H1 (cell line): ENCODE measurements around the gene IFITM2. TPM values are rescaled to one million over a fixed set of nuclear protein-coding genes. Genes with fewer than 3 reads are reported as not detected.

Experiments
- CTCF ChIA-PET: fragments of 300-600 bp; sonication (Branson Sonifier 250); formaldehyde crosslinking; loops from one replicate; lab custom pipeline; 2021; ENCODE audit not compliant: partially characterized antibody; lab: Charles Lee
- POLR2A ChIA-PET: fragments of 300-600 bp; sonication (Branson Sonifier 250); formaldehyde crosslinking; loops from one replicate; lab custom pipeline; 2021; ENCODE audit warnings: inconsistent platforms; ENCODE audit not compliant: partially characterized antibody; lab: Charles Lee
- DNase-seq, 2 experiments: peaks; one replicate each; pipeline versions ENCODE4 v3.0.0 to v3.0.0-alpha.2; 2010 to 2022; ENCODE audit warnings: low spot score in 2 of 2, low read depth in 1 of 2, mixed read lengths in 1 of 2
- FAIRE-seq: peaks from 2 replicates; lab custom pipeline; 2011; peaks lifted over from hg19 to GRCh38; lab: Jason Lieb, UNC
- H2AFZ ChIP-seq: 2 replicates; pipeline ENCODE4 v1.8.1; 2012; ENCODE audit warnings: low read length, inconsistent platforms
- H2AK5ac ChIP-seq: 2 replicates; pipeline ENCODE4 v1.6.1; 2013; ENCODE audit warnings: low read depth, low read length
- H2BK120ac ChIP-seq: replicated peaks from 2 replicates; pipeline ENCODE3; 2013; ENCODE audit warnings: low read depth, low read length, inconsistent platforms
- H2BK12ac ChIP-seq: 2 replicates; pipeline ENCODE4 v1.6.1; 2013; ENCODE audit warnings: low read depth, low read length
- H2BK15ac ChIP-seq: 2 replicates; pipeline ENCODE4 v1.6.1; 2013; ENCODE audit warnings: low read length
- H2BK20ac ChIP-seq: 2 replicates; pipeline ENCODE4 v1.6.1; 2013; ENCODE audit warnings: low read length
- H2BK5ac ChIP-seq: 2 replicates; pipeline ENCODE4 v1.6.1; 2013; ENCODE audit warnings: low read depth, low read length
- H3K14ac ChIP-seq: 2 replicates; pipeline ENCODE4 v1.6.1; 2013; ENCODE audit warnings: inconsistent platforms; ENCODE audit not compliant: insufficient read length
- H3K18ac ChIP-seq: 2 replicates; pipeline ENCODE4 v1.6.1; 2013; ENCODE audit warnings: low read length; ENCODE audit errors: extremely low read depth
- H3K23ac ChIP-seq: 2 replicates; pipeline ENCODE4 v1.6.1; 2013; ENCODE audit warnings: inconsistent platforms; ENCODE audit not compliant: insufficient read length
- H3K23me2 ChIP-seq: 2 replicates; pipeline ENCODE4 v1.6.1; 2013; ENCODE audit warnings: low read depth, low read length
- H3K27ac ChIP-seq: 2 replicates; pipeline ENCODE4 v1.6.1; 2011; ENCODE audit warnings: low read depth, low read length, inconsistent platforms
- H3K27me3 ChIP-seq, 4 experiments: replicated peaks in 1 of 4; 1 replicate in 1 of 4; 2 replicates in 3 of 4; pipeline versions ENCODE4 v1.6.1 to v1.8.1; 2011 to 2013; ENCODE audit warnings: low read length in 3 of 4, mild to moderate bottlenecking in 3 of 4, inconsistent platforms in 2 of 4, mixed read lengths in 2 of 4, moderate library complexity in 1 of 4; ENCODE audit not compliant: control insufficient read depth in 3 of 4, insufficient read depth in 3 of 4; ENCODE audit errors: extremely low read depth in 1 of 4
- H3K36me3 ChIP-seq, 4 experiments: 2 replicates each; pipeline versions ENCODE4 v1.6.1 to v1.8.1; 2011 to 2013; ENCODE audit warnings: mild to moderate bottlenecking in 4 of 4, low read length in 3 of 4, moderate library complexity in 2 of 4, control low read depth in 1 of 4, inconsistent platforms in 1 of 4; ENCODE audit not compliant: insufficient read depth in 4 of 4, control insufficient read depth in 2 of 4
- H3K4ac ChIP-seq: replicated peaks from 2 replicates; pipeline ENCODE3; 2013; ENCODE audit warnings: low read length, low read depth, mixed read lengths, inconsistent platforms; ENCODE audit not compliant: insufficient read length
- H3K4me1 ChIP-seq, 4 experiments: replicated peaks in 1 of 4; 1 replicate in 1 of 4; 2 replicates in 3 of 4; pipeline versions ENCODE4 v1.6.1 to v1.8.1; 2011 to 2013; ENCODE audit warnings: low read length in 3 of 4, inconsistent platforms in 2 of 4, mixed read lengths in 1 of 4; ENCODE audit not compliant: insufficient read depth in 4 of 4, control insufficient read depth in 3 of 4
- H3K4me2 ChIP-seq, 2 experiments: 2 replicates each; pipeline versions ENCODE4 v1.6.1 to v1.8.1; 2011 to 2013; ENCODE audit warnings: low read depth in 2 of 2, low read length in 2 of 2, control low read depth in 1 of 2, inconsistent platforms in 1 of 2, mild to moderate bottlenecking in 1 of 2; ENCODE audit not compliant: insufficient read depth in 1 of 2
- H3K4me3 ChIP-seq, 4 experiments: fragments of 200-600, 300-600 bp in 1 of 4; sonication (generic), shearing (Covaris generic), sonication (Bioruptor Twin) in 1 of 4; 2 replicates each; pipeline versions ENCODE4 v1.5.1 to v1.8.1; 2011 to 2016; ENCODE audit warnings: low read length in 4 of 4, low read depth in 3 of 4, control low read depth in 2 of 4, inconsistent platforms in 2 of 4, mild to moderate bottlenecking in 2 of 4, mixed read lengths in 1 of 4, moderate library complexity in 1 of 4; ENCODE audit not compliant: insufficient read depth in 2 of 4; ENCODE audit errors: extremely low read depth in 1 of 4
- H3K56ac ChIP-seq: replicated peaks from 2 replicates; pipeline ENCODE3; 2013; ENCODE audit warnings: low read depth, mild to moderate bottlenecking, mixed read lengths, low read length, inconsistent platforms; ENCODE audit not compliant: insufficient read length
- H3K79me1 ChIP-seq: 2 replicates; pipeline ENCODE4 v1.6.1; 2013; ENCODE audit warnings: low read depth, low read length, control low read depth
- H3K79me2 ChIP-seq, 2 experiments: 2 replicates each; pipeline versions ENCODE4 v1.6.1 to v1.8.1; 2012 to 2013; ENCODE audit warnings: low read length in 2 of 2, mild to moderate bottlenecking in 2 of 2, inconsistent platforms in 1 of 2; ENCODE audit not compliant: insufficient read depth in 2 of 2, control insufficient read depth in 1 of 2
- H3K9ac ChIP-seq, 4 experiments: replicated peaks in 1 of 4; 1 replicate in 1 of 4; 2 replicates in 3 of 4; pipeline versions ENCODE4 v1.6.1 to v1.8.1; 2011 to 2013; ENCODE audit warnings: low read depth in 3 of 4, low read length in 3 of 4, control low read depth in 2 of 4, mild to moderate bottlenecking in 2 of 4, moderate library complexity in 2 of 4, inconsistent platforms in 1 of 4; ENCODE audit errors: extremely low read depth in 1 of 4
- H3K9me3 ChIP-seq, 2 experiments: 2 replicates each; pipeline versions ENCODE4 v1.6.1 to v1.8.1; 2012 to 2013; ENCODE audit warnings: mild to moderate bottlenecking in 2 of 2, moderate library complexity in 2 of 2, control low read depth in 1 of 2, inconsistent platforms in 1 of 2, low read depth in 1 of 2, low read length in 1 of 2, mixed read lengths in 1 of 2; ENCODE audit not compliant: insufficient read depth in 2 of 2
- H4K20me1 ChIP-seq, 2 experiments: replicated peaks in 1 of 2; 2 replicates each; pipeline versions ENCODE3 to v1.8.1; 2011 to 2013; ENCODE audit warnings: inconsistent platforms in 2 of 2, low read length in 2 of 2, mild to moderate bottlenecking in 1 of 2; ENCODE audit not compliant: insufficient read depth in 2 of 2, control insufficient read depth in 1 of 2
- H4K5ac ChIP-seq: 2 replicates; pipeline ENCODE4 v1.6.1; 2013; ENCODE audit warnings: low read length, low read depth, mixed read lengths, inconsistent platforms; ENCODE audit not compliant: insufficient read length
- H4K8ac ChIP-seq: 2 replicates; pipeline ENCODE4 v1.8.0; 2013; ENCODE audit warnings: mild to moderate bottlenecking, moderate library complexity, low read length, inconsistent platforms; ENCODE audit not compliant: insufficient read depth; ENCODE audit errors: extremely low read depth
- H4K91ac ChIP-seq: replicated peaks from 2 replicates; pipeline ENCODE3; 2013; ENCODE audit warnings: low read length, mixed read lengths, inconsistent platforms; ENCODE audit not compliant: insufficient read length
- CEBPB ChIP-seq: IDR thresholded peaks from 2 replicates; pipeline ENCODE4 v1.6.1; 2012; ENCODE audit warnings: low read depth, low read length
- CHD1 ChIP-seq: IDR thresholded peaks from 2 replicates; pipeline ENCODE4 v1.6.1; 2012; ENCODE audit warnings: low read depth, low read length, improper control_type of control experiment
- CHD2 ChIP-seq: IDR thresholded peaks from 2 replicates; pipeline ENCODE4 v1.6.1; 2012; ENCODE audit warnings: low read length, improper control_type of control experiment
- EGR1 ChIP-seq: IDR thresholded peaks from 2 replicates; pipeline ENCODE4 v1.6.1; 2011; ENCODE audit warnings: low read depth, low read length, borderline replicate concordance
- GTF2F1 ChIP-seq: IDR thresholded peaks from 2 replicates; pipeline ENCODE4 v1.6.1; 2012; ENCODE audit warnings: low read depth, low read length, improper control_type of control experiment, borderline replicate concordance
- NANOG ChIP-seq: IDR thresholded peaks from 2 replicates; pipeline ENCODE4 v1.6.1; 2011; ENCODE audit warnings: low read length, low read depth, mild to moderate bottlenecking, inconsistent platforms; ENCODE audit not compliant: insufficient read depth, poor library complexity, severe bottlenecking
- RFX5 ChIP-seq: IDR thresholded peaks from 2 replicates; pipeline ENCODE4 v1.6.1; 2011; ENCODE audit warnings: low read depth, low read length, improper control_type of control experiment, borderline replicate concordance
- RNF2 ChIP-seq: fragments of 200-900, 300-1000 bp; sonication (generic); IDR thresholded peaks from 2 replicates; pipeline ENCODE4 v1.7.1; 2016; ENCODE audit warnings: borderline replicate concordance, low read depth, mild to moderate bottlenecking, antibody characterized with exemption, low read length; ENCODE audit not compliant: poor library complexity, severe bottlenecking; ENCODE audit errors: missing control alignments
- SIRT6 ChIP-seq: IDR thresholded peaks from one replicate; pipeline ENCODE4 v1.7.1; 2012; ENCODE audit warnings: low read length, inconsistent platforms
- TEAD4 ChIP-seq: IDR thresholded peaks from 2 replicates; pipeline ENCODE4 v1.6.1; 2012; ENCODE audit warnings: low read depth, low read length, inconsistent platforms, mixed read lengths
- WGBS, 2 experiments: shearing (Covaris generic) in 1 of 2; methylation state at CpG; one replicate each; pipeline versions ENCODE4 v1.1.6 to v1.1.7; 2013 to 2015; ENCODE audit warnings: low lambda C conversion rate in 2 of 2, mixed read lengths in 2 of 2, inconsistent platforms in 1 of 2, low coverage in 1 of 2, missing lambda C conversion rate in 1 of 2; ENCODE audit not compliant: insufficient replicate concordance in 2 of 2, insufficient coverage in 1 of 2, insufficient read length in 1 of 2; ENCODE audit errors: extremely low coverage in 1 of 2, missing lambda C conversion rate in 1 of 2; 5-methylcytosine and 5-hydroxymethylcytosine counted together
- polyA plus RNA-seq, 7 experiments: library from polyadenylated mRNA; depleted of rRNA in 3 of 7; stranded (reverse) in 5 of 7; unstranded in 2 of 7; fragments of >200 nt in 5 of 7; fragments of 200-250 nt in 2 of 7; gene quantifications; 1 replicate in 5 of 7; 2 replicates in 1 of 7; 4 replicates in 1 of 7; pipeline versions ENCODE4 v1.2.1 to v1.2.3, GENCODE V29; 2011 to 2013; ENCODE audit warnings: missing spikeins in 2 of 7, mixed read lengths in 2 of 7
- total RNA-seq: library from RNA; stranded (reverse); fragmentation: NEBNext Ultra II Directional; extraction: Animal tissue kit (Norgen Biotek cat#: 25700); gene quantifications from 2 replicates; pipeline ENCODE4 v1.2.1, GENCODE V29; 2021
- TF ChIP-seq, protein P1 (sequence below): IDR thresholded peaks from 2 replicates; pipeline ENCODE4 v1.6.1; 2012; ENCODE audit warnings: inconsistent platforms

IFITM2 gene
- total and polyA plus RNA-seq, 2 of the 8 experiments (the other 6 are each of a cell fraction or from before 2014, with no cell fraction given), result 399 to 764 TPM

DNA sequence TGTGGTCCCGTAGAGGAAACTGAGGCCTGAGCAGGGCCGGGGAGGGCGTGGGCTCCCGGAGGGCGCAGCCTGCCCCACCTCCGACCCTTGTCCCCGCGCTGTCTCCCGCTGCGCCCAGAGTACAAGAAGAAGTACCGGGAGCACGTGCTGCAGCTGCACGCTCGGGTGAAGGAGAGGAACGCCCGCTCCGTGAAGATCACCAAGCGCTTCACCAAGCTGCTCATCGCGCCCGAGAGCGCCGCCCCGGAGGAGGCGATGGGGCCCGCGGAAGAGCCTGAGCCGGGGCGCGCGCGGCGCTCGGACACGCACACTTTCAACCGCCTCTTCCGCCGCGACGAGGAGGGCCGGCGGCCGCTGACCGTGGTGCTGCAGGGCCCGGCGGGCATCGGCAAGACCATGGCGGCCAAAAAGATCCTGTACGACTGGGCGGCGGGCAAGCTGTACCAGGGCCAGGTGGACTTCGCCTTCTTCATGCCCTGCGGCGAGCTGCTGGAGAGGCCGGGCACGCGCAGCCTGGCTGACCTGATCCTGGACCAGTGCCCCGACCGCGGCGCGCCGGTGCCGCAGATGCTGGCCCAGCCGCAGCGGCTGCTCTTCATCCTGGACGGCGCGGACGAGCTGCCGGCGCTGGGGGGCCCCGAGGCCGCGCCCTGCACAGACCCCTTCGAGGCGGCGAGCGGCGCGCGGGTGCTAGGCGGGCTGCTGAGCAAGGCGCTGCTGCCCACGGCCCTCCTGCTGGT, 27.5 kb upstream of the IFITM2 start:
- peak in 1 of 2 experiments; percentile 49 for DNase-seq
- H3K4me3 ChIP-seq, result no peak overlapping the region
- CTCF ChIA-PET, result interaction anchor here (0.6 to 8.6 kb wide), 4 partner anchors 8 to 29 kb away, joined by 3 to 88 read pairs (median 8); no protein-coding TSS in a partner anchor
- TF ChIP-seq CHD1, result no peak
- TF ChIP-seq TEAD4, result no peak
- no peak for TF ChIP-seq SIRT6
- TF ChIP-seq GTF2F1, result no peak
- TF ChIP-seq CHD2, result no peak
- TF ChIP-seq RNF2, result no peak
- no peak for TF ChIP-seq EGR1
- no peak for TF ChIP-seq CEBPB
- TF ChIP-seq NANOG, result no peak
- TF ChIP-seq, protein P1, sequence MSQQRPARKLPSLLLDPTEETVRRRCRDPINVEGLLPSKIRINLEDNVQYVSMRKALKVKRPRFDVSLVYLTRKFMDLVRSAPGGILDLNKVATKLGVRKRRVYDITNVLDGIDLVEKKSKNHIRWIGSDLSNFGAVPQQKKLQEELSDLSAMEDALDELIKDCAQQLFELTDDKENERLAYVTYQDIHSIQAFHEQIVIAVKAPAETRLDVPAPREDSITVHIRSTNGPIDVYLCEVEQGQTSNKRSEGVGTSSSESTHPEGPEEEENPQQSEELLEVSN, result no peak
- no peak for TF ChIP-seq RFX5

More for the DNA sequence above, 27.5 kb upstream of the IFITM2 start:
- Histone ChIP-seq H4K5ac (no peak overlapping the region), H3K9me3 (no peaks in the 10 kb centered on the region), H3K23me2 (no peaks in the 10 kb centered on the region), H3K23ac (no peak overlapping the region), H2BK12ac (no peak overlapping the region), H3K14ac (no peak overlapping the region), H4K91ac (no peak overlapping the region), H3K4me2 (peak overlapping the region in 1 of 2 experiments; percentile 19; a peak in 1 of 4 replicates), H3K27me3 (peaks cover 0 to 3% (median 1%) of the 10 kb centered on the region in 4 experiments; a peak in 2 of 7 replicates), H3K18ac (no peak overlapping the region), H3K36me3 (no peaks in the 10 kb centered on the region), H2BK15ac (no peak overlapping the region), H2BK120ac (no peak overlapping the region), H2BK20ac (no peak overlapping the region), H2AFZ (no peak overlapping the region), H3K9ac (no peak overlapping the region), H2BK5ac (no peak overlapping the region), H3K4me1 (peaks cover 0 to 5% (median under 1%) of the 10 kb centered on the region in 4 experiments; a peak in 5 of 7 replicates), H3K4ac (no peak overlapping the region), H4K8ac (no peak overlapping the region; the same call in 1 of the 2 replicates), H3K27ac (no peak overlapping the region), H4K20me1 (no peaks in the 10 kb centered on the region), H3K79me1 (no peaks in the 10 kb centered on the region), H3K79me2 (no peaks in the 10 kb centered on the region), H2AK5ac (no peak overlapping the region), H3K56ac (no peak overlapping the region)
- POLR2A ChIA-PET, result interaction anchor here (0.7 to 3.0 kb wide), 9 partner anchors 9 to 137 kb away, joined by 3 to 11 read pairs (median 4); partner anchors contain the start of gene PGGHG
- FAIRE-seq, result no peak
- WGBS, 2 experiments, result 97% methylated on average over 74 of the region's 85 CpGs; no CpG with 5 or more reads in 1 of the 2 experiments
